ENCODE measurements around the gene CTDP1. TPM values are rescaled to one million over a fixed set of nuclear protein-coding genes. Genes with fewer than 3 reads are reported as not detected.

CTDP1 gene
- total and polyA plus RNA-seq, 9 of the 15 experiments (the other 6 are each of a cell fraction or from before 2014, with no cell fraction given): 0.07 to 19.2 (median 4.0) TPM

DNA sequence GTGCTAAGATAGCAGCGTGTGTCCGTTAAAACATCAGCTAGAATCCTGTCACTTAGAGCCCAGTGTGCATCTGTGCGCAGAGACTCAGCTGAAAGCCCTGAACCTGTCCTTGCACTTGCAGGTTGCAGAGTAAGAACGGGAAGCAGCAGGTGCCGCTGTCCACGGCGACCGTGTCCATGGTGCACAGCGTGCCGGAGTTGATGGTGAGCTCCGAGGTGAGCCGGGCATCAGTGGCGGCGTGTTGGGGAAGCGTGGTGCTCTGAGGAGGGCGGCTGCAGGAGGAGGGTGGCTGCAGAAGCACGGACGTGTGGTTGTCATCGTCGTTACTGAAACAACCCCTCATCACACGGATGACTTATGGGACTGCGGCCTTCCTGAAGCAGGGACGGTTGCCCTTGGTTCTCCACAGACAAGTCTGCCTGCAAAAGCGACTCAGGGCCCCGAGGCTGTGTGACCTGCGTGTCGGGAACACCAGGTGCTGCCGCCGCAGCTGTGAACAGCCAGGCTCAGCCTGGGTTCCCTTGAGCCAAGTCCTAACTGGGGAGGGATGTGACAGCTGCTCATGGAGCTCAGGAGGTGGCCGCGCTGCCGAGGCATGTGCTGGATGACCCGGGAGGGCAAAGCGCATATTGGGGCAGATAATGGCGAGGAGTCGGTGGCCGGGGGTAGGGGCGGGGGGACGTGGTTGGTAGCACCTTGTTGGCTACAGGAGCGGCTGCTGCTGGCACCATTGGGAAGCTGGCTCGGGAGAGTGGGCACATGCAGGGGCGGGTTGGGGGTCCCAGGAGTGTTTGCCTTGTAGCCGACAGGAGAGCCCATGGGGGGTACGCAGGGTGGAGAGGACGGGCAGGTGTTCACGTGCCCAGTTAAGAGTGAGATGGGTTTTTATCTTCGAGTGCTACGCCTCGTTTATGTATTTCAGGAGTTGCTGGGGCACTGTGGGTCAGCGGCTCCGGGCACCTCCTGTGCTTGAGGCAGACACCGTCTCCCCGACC, 16.6 kb downstream of the CTDP1 start (continued):
- TF ChIP-seq CUX1 (CRISPR knock-in tag; IDR thresholded peaks at IDR 0.05): no peak
- no peak for TF ChIP-seq ZBTB12 (CRISPR knock-in tag; IDR thresholded peaks at IDR 0.05)
- TF ChIP-seq CBX2 (IDR thresholded peaks at IDR 0.05; ENCODE audit: insufficient read depth, low read length, poor library complexity, severe bottlenecking): no peak
- no peak for TF ChIP-seq NFYB (IDR thresholded peaks at IDR 0.05; ENCODE audit: extremely low read depth, insufficient read length)
- no peak for TF ChIP-seq ZNF830 (CRISPR knock-in tag; IDR thresholded peaks at IDR 0.05)
- TF ChIP-seq RFX5 (IDR thresholded peaks at IDR 0.05; ENCODE audit: low read depth, low read length): no peak
- TF ChIP-seq ELK3 (CRISPR knock-in tag; IDR thresholded peaks at IDR 0.05): no peak
- TF ChIP-seq, protein P1, sequence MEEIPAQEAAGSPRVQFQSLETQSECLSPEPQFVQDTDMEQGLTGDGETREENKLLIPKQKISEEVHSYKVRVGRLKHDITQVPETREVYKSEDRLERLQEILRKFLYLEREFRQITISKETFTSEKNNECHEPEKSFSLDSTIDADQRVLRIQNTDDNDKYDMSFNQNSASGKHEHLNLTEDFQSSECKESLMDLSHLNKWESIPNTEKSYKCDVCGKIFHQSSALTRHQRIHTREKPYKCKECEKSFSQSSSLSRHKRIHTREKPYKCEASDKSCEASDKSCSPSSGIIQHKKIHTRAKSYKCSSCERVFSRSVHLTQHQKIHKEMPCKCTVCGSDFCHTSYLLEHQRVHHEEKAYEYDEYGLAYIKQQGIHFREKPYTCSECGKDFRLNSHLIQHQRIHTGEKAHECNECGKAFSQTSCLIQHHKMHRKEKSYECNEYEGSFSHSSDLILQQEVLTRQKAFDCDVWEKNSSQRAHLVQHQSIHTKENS (CRISPR knock-in tag; IDR thresholded peaks at IDR 0.05): no peak
